HG03520 (cell line): ENCODE measurements around the gene DSP.

Experiments used
- ATAC-seq: cut with Tn5 transposase; IDR thresholded peaks from one replicate; pipeline ENCODE4 v1.9.1; 2021; ENCODE audit warnings: mild to moderate bottlenecking, moderate library complexity; ENCODE audit not compliant: unreplicated experiment

DSP gene

GRCh38 chr6:7559196-7559595 lies 17.7 kb downstream of the DSP start:
- no peak for ATAC-seq

- no peak for ATAC-seq
Observed at GRCh38 chr6:7559651-7560385, 18.3 kb downstream of the DSP start.

- ATAC-seq: no peak
Observed at GRCh38 chr6:7561153-7561964, 19.9 kb downstream of the DSP start.

GRCh38 chr6:7562769-7563168 lies 21.3 kb downstream of the DSP start:
- no peak for ATAC-seq

- ATAC-seq: no peak
Observed at GRCh38 chr6:7566107-7566506, 24.6 kb downstream of the DSP start.

GRCh38 chr6:7566617-7567173 lies 25.2 kb downstream of the DSP start:
- ATAC-seq: no peak

- ATAC-seq: no peak
Observed at GRCh38 chr6:7568021-7568420, 26.6 kb downstream of the DSP start.

- no peak for ATAC-seq
Observed at GRCh38 chr6:7569082-7569481, 27.6 kb downstream of the DSP start.

GRCh38 chr6:7572213-7572943 lies 30.9 kb downstream of the DSP start:
- no peak for ATAC-seq

GRCh38 chr6:7574500-7574899 lies 33.0 kb downstream of the DSP start:
- no peak for ATAC-seq

- no peak for ATAC-seq
Observed at GRCh38 chr6:7578516-7578915, 37.0 kb downstream of the DSP start.

GRCh38 chr6:7578931-7579330 lies 37.5 kb downstream of the DSP start:
- ATAC-seq: no peak

GRCh38 chr6:7579851-7580250 lies 38.4 kb downstream of the DSP start:
- no peak for ATAC-seq

GRCh38 chr6:7580537-7580926 lies 39.1 kb downstream of the DSP start:
- ATAC-seq: no peak

GRCh38 chr6:7580927-7581618 lies 39.6 kb downstream of the DSP start:
- ATAC-seq: no peak

GRCh38 chr6:7585287-7585930 lies 43.9 kb downstream of the DSP start:
- no peak for ATAC-seq

- no peak for ATAC-seq
Observed at GRCh38 chr6:7587631-7588100, 46.2 kb downstream of the DSP start.

GRCh38 chr6:7588506-7588905 lies 47.0 kb downstream of the DSP start:
- ATAC-seq: no peak

GRCh38 chr6:7589221-7589620 lies 47.8 kb downstream of the DSP start:
- no peak for ATAC-seq
